CD4-positive, CD25-positive, alpha-beta regulatory T cell (primary cell): ENCODE measurements around the gene MAP2K3. TPM values are rescaled to one million over a fixed set of nuclear protein-coding genes. Genes with fewer than 3 reads are reported as not detected.
"Not testable (repeated sequence)": the region's sequence is repeated elsewhere in the genome, so short reads cannot be mapped to it uniquely, and the experiment has no call there.

Source experiments
- ATAC-seq, 2 donors: fragments of 150-1000 bp; cut with Tn5 transposase; one replicate each; pipeline ENCODE4 v1.10.0; 2021; ENCODE audit warnings: low read depth in 2 of 2, moderate number of reproducible peaks in 2 of 2, moderate library complexity in 1 of 2
- DNase-seq, 3 donors: peaks; one replicate each; pipeline versions ENCODE4 v3.0.0 to v3.0.0-alpha.2; 2012 to 2022; ENCODE audit warnings: mixed read lengths in 1 of 3
- H3K27ac ChIP-seq: one replicate; pipeline ENCODE4 v1.7.0; 2013; ENCODE audit warnings: mild to moderate bottlenecking, low read length; ENCODE audit not compliant: insufficient read depth, poor library complexity, severe bottlenecking
- H3K27me3 ChIP-seq: one replicate; pipeline ENCODE4 v1.7.0; 2013; ENCODE audit warnings: low read length; ENCODE audit not compliant: control insufficient read depth, insufficient read depth
- H3K36me3 ChIP-seq: one replicate; pipeline ENCODE4 v1.7.0; 2013; ENCODE audit warnings: mild to moderate bottlenecking, low read length, moderate library complexity; ENCODE audit not compliant: control insufficient read depth, insufficient read depth
- H3K4me1 ChIP-seq: 2 replicates; pipeline ENCODE4 v1.7.0; 2013; ENCODE audit warnings: mild to moderate bottlenecking, low read length; ENCODE audit not compliant: insufficient read depth, control insufficient read depth, poor library complexity, severe bottlenecking
- H3K4me3 ChIP-seq: one replicate; pipeline ENCODE4 v1.7.0; 2013; ENCODE audit warnings: low read depth, mild to moderate bottlenecking, low read length, moderate library complexity
- H3K9me3 ChIP-seq, 2 experiments: 1 replicate in 1 of 2; 2 replicates in 1 of 2; pipeline ENCODE4 v1.7.0; 2013; ENCODE audit warnings: low read length in 2 of 2, mild to moderate bottlenecking in 1 of 2, moderate library complexity in 1 of 2; ENCODE audit not compliant: control insufficient read depth in 2 of 2
- H3K27ac Mint-ChIP-seq, 3 donors: one replicate each; pipeline ENCODE4 v1.8.0; 2020 to 2022; ENCODE audit warnings: mild to moderate bottlenecking in 3 of 3, mixed read lengths in 3 of 3, moderate library complexity in 2 of 3
- H3K27me3 Mint-ChIP-seq: one replicate; pipeline ENCODE4 v1.8.0; 2022; ENCODE audit warnings: mild to moderate bottlenecking, mixed read lengths
- H3K36me3 Mint-ChIP-seq: one replicate; pipeline ENCODE4 v1.8.0; 2020; ENCODE audit warnings: mixed read lengths
- H3K4me1 Mint-ChIP-seq, 4 donors: one replicate each; pipeline ENCODE4 v1.8.0; 2020 to 2022; ENCODE audit warnings: mixed read lengths in 4 of 4, mild to moderate bottlenecking in 1 of 4
- H3K4me3 Mint-ChIP-seq, 4 donors: one replicate each; pipeline ENCODE4 v1.8.0; 2020 to 2022; ENCODE audit warnings: mild to moderate bottlenecking in 4 of 4, mixed read lengths in 4 of 4, moderate library complexity in 3 of 4
- H3K9me3 Mint-ChIP-seq, 7 donors: one replicate each; pipeline ENCODE4 v1.8.0; 2020 to 2022; ENCODE audit warnings: mixed read lengths in 7 of 7, mild to moderate bottlenecking in 3 of 7, moderate library complexity in 2 of 7
- polyA plus RNA-seq, 4 donors: library from polyadenylated mRNA; unstranded; fragments of 300-500 nt; fragmentation: Illumina TruSeq; gene quantifications; one replicate each; pipeline ENCODE4 v1.2.3, GENCODE V29; 2021
- total RNA-seq: library from RNA; stranded (reverse); gene quantifications from one replicate; pipeline ENCODE4 v1.2.3, GENCODE V29; 2022

Gene MAP2K3
- total and polyA plus RNA-seq, 5 donors from 2014 or later = 63.4 to 71.9 (median 70.6) TPM

DNA sequence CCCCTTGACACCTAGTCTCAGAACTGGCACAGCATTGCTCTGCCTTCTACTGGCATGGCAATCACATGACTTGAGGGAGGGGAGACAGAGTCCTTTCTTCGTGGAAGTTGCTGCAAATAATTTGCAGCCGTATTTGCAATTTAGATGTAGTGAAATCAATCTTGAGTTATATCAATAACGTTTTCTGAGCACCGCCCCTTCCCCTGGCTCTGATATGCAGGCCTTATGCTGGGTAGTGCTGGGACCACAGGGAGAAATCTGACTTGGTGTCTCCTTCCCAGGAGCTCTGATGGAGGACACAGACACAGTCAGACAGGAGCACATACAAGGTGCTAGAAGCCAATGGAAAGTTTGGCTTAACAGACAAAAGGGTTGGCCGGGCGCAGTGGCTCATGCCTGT is 55.9 kb downstream of the MAP2K3 start:
- not testable (repeated sequence) for ATAC-seq, H3K4me1 ChIP-seq, H3K27me3 ChIP-seq, H3K27me3 Mint-ChIP-seq, H3K4me3 Mint-ChIP-seq, DNase-seq, H3K9me3 Mint-ChIP-seq, H3K9me3 ChIP-seq, H3K36me3 ChIP-seq, H3K27ac Mint-ChIP-seq, H3K27ac ChIP-seq, H3K36me3 Mint-ChIP-seq, H3K4me3 ChIP-seq, H3K4me1 Mint-ChIP-seq

DNA sequence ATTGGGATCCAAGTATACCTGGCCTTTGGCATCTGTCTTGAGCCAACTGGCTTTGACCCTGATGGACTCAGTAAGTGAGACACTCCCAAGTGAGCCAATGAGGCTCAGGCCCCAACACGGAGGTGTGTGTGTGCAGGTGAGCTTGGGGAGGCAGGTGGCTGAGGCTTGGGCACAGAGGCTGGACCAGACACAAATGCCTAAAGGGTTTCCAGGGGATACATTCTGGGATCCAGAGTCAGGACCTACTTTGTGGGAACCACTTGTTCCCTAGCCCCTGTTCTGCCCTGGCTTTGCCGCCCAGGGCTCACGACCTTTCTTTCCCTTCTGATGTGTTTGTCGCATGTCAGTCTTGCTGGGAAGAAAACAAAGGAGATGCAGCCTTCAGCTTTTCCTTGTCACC is 56.8 kb downstream of the MAP2K3 start:
- not testable (repeated sequence) for ATAC-seq, H3K27ac ChIP-seq, H3K27ac Mint-ChIP-seq, H3K4me1 Mint-ChIP-seq, H3K4me3 ChIP-seq, H3K9me3 Mint-ChIP-seq, DNase-seq, H3K4me3 Mint-ChIP-seq, H3K36me3 ChIP-seq, H3K4me1 ChIP-seq, H3K36me3 Mint-ChIP-seq, H3K27me3 ChIP-seq, H3K9me3 ChIP-seq, H3K27me3 Mint-ChIP-seq

DNA sequence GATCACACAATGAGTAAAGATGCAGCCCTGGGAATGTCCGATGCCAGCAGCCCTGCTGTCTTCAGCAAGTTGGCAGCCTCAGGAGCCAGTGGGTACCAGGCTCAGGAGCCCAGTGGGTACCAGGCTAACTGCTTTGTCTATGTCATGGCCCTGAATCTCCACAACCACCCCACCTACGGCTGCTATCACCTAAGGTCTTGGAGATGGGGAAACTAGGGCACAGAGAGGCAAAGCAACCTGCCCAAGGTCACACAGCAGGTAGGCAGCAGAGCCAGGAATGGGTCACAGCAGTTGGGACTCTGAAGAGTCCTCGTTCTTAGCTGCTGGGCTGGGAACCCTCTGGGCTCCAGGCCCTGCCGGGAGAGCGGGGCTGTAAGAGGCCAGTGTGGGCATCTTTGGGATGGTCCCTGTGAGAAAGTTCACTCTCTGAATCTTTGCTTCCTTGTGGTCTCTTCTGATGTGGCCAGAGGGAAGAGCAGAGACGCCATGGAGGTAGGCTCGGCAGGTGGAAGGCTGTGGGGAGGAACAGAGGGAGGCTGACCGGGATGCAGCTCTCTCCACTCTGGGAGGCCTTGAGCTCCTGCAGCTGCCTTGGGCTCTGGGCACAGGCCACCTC is 57.5 kb downstream of the MAP2K3 start:
- H3K4me3 Mint-ChIP-seq, H3K27me3 Mint-ChIP-seq, H3K27me3 ChIP-seq, H3K4me1 Mint-ChIP-seq, H3K4me3 ChIP-seq, H3K9me3 ChIP-seq, H3K27ac Mint-ChIP-seq, ATAC-seq, H3K27ac ChIP-seq, H3K9me3 Mint-ChIP-seq, DNase-seq, H3K36me3 Mint-ChIP-seq, H3K36me3 ChIP-seq, H3K4me1 ChIP-seq: not testable (repeated sequence)

DNA sequence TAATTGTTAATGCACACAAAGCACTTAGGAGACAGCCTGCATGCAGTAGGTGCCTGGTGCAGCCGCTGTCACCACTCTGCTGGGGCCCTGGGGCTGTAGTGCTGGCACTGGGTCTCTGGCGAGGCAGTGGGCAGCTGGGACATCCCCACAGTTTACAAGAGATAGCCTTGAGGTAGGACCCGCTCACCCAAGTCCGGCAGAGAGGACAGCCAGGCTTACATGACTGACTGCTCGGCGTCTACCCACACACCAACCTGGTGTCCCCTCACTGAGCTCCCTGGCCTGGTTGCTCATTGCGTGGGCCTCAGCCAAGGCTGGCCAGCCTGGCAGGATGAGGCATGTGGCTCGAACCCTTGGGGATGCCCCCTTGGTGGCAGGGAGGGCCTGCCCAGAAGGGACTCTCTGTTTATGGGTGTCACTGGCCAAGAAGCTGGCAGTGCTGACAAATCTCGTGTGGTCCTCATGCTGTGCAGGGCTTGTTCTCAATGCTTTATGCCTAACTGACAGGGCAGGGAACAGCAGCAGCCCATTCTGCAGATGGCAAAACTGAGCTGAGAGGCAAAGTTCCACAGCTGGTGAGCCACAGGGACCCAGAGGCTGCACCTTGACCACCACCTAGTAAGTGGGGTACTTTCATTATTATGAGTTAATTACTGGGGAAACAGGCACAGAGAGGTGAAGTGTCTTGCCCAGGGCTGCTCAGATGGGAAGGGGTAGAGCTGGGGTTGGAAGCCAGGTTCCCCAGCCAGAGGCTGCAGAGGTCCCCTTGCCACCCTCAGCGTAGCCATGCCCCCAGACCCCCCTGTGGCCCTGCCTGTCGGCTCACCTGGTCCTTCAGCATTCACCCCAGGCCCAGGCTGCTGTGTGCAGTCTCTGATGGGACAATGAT is 58.8 kb downstream of the MAP2K3 start:
- not testable (repeated sequence) for DNase-seq, H3K27ac ChIP-seq, H3K27ac Mint-ChIP-seq, H3K4me3 Mint-ChIP-seq, H3K27me3 Mint-ChIP-seq, H3K36me3 ChIP-seq, H3K36me3 Mint-ChIP-seq, H3K9me3 ChIP-seq, H3K4me3 ChIP-seq, H3K9me3 Mint-ChIP-seq, H3K4me1 Mint-ChIP-seq, H3K27me3 ChIP-seq, H3K4me1 ChIP-seq, ATAC-seq

DNA sequence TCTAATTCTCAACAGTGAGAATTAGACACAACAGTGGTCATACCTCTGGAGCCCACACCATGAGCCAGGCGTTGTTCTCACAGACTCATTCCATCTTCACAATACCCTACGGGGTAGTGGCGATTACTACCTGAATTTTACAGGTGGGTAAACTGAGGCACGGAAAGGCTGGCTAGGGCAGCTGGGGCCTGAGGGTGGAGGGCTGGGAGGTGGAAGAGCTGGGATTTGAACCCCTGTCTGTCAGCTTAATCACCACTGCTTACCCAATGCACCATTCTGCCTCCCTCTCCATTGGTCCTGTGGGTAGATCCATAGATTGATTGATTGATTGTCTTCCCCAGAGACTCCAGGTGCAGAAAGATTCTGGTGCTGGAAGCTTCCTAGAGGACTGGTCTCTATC is 60.3 kb downstream of the MAP2K3 start:
- H3K27me3 Mint-ChIP-seq, H3K4me3 Mint-ChIP-seq, H3K4me1 ChIP-seq, H3K27ac ChIP-seq, H3K36me3 Mint-ChIP-seq, H3K27ac Mint-ChIP-seq, ATAC-seq, H3K27me3 ChIP-seq, DNase-seq, H3K4me3 ChIP-seq, H3K9me3 Mint-ChIP-seq, H3K9me3 ChIP-seq, H3K36me3 ChIP-seq, H3K4me1 Mint-ChIP-seq: not testable (repeated sequence)

DNA sequence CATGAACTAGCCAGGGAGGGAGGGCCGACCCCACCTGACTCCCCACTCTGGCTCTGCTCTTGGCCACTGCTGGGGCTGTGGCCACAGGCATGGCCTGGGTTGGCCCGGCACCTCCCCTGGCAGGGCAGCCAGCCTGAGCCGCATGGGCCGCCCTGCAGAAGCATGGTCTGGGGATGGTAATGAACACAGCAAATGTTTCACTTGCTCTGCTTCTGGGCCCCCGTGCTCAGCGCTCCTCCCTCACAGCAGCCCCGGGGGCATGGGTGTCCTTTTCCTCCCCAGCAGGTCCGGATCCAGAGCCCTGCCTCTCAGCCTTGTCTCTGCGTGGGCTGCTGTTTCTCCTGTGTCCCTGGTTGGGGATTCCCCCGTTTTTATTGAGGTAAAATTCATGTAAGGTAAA is 60.7 kb downstream of the MAP2K3 start:
- no peaks in the 10 kb centered on the region for H3K27me3 Mint-ChIP-seq
- no peak overlapping the region for H3K4me3 Mint-ChIP-seq
- H3K9me3 Mint-ChIP-seq = peaks cover 0 to 3% (median 0%) of the 10 kb centered on the region in 7 donors
- no peaks in the 10 kb centered on the region for H3K4me1 ChIP-seq
- no peaks in the 10 kb centered on the region for H3K36me3 Mint-ChIP-seq
- no peak overlapping the region for H3K27ac Mint-ChIP-seq
- no peak overlapping the region for H3K27ac ChIP-seq
- H3K27me3 ChIP-seq = no peaks in the 10 kb centered on the region
- H3K4me1 Mint-ChIP-seq = peaks cover 0 to 4% (median 1%) of the 10 kb centered on the region in 4 donors
- H3K36me3 ChIP-seq = no peaks in the 10 kb centered on the region
- H3K9me3 ChIP-seq = no peaks in the 10 kb centered on the region
- DNase-seq (no peak), ATAC-seq (no peak)
- no peak overlapping the region for H3K4me3 ChIP-seq

DNA sequence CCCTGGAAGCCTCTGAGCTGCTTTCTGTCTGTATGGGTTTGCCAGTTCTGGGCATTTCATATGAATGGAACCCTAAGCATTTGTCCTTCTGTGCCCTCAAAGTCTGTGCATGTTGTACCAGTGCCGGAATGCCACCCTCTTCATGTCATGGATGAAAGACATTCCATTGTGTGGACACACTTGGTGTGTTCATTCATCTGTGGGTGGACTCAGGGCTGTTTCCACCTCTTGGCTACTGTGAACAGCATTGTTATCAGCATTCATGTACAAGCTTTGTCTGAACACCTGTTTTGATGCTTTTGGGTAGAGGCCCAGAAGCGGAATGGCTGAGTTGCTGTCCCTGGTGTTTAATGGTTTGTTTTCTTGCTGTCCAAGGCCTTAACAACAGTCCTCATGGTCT is 61.6 kb downstream of the MAP2K3 start:
- not testable (repeated sequence) for H3K27me3 ChIP-seq, H3K36me3 Mint-ChIP-seq, H3K4me1 ChIP-seq, H3K9me3 ChIP-seq, H3K4me1 Mint-ChIP-seq, ATAC-seq, H3K27ac Mint-ChIP-seq, H3K4me3 Mint-ChIP-seq, H3K4me3 ChIP-seq, H3K9me3 Mint-ChIP-seq, H3K27me3 Mint-ChIP-seq, H3K27ac ChIP-seq, DNase-seq, H3K36me3 ChIP-seq

DNA sequence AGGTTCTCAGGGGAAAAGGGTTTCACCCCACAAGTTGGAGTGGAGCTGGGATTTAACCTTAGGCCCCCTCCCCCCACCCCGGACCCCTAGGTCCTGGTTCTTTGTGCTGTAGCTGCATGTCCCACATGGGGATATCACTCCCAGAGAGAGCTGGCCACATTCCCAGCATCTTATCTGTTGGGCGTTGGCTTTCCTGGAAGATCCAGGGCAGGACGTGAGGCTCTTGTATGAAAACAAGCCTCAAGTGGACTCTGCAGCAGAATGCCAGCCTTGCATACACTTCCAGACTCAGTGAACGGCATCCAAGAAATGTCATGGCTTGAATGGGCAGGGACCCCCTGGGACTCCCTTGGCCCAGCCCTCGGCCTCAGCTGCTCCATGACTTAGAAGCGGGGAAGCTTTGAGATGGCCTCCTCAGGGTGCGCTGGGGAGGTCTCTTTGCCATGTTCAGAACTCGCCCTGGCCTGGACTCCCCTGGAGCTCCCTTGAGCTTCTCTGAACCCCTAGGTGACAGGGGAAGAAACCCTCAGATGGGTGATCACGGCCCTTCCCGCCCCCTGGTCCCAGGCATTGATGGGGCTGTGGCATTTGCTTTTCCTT is 62.2 kb downstream of the MAP2K3 start:
- H3K9me3 ChIP-seq, H3K36me3 Mint-ChIP-seq, H3K27me3 Mint-ChIP-seq, H3K9me3 Mint-ChIP-seq, H3K4me1 ChIP-seq, H3K36me3 ChIP-seq, H3K27ac ChIP-seq, ATAC-seq, H3K4me1 Mint-ChIP-seq, H3K4me3 ChIP-seq, H3K4me3 Mint-ChIP-seq, H3K27ac Mint-ChIP-seq, DNase-seq, H3K27me3 ChIP-seq: not testable (repeated sequence)
